ENCODE results near the gene FBXL2.
"Not testable (repeated sequence)": the region's sequence is repeated elsewhere in the genome, so short reads cannot be mapped to it uniquely, and the experiment has no call there.

Gene FBXL2

GRCh38 chr3:33429306-33429705, 152.1 kb downstream of the FBXL2 start:
- DNase-seq (ENCODE audit: low read depth in 3 of 3): not testable (repeated sequence)

- no peak for DNase-seq (ENCODE audit: low read depth in 3 of 3)
Measured at GRCh38 chr3:33430061-33430460, 152.8 kb downstream of the FBXL2 start.

- no peak for DNase-seq (ENCODE audit: low read depth in 3 of 3)
Measured at GRCh38 chr3:33430571-33430970, 153.3 kb downstream of the FBXL2 start.

- DNase-seq (ENCODE audit: low read depth in 3 of 3): no peak
Measured at GRCh38 chr3:33433843-33434242, 156.6 kb downstream of the FBXL2 start.

Measured in stimulated activated CD4-positive, alpha-beta T cell treated with anti-CD3 and anti-CD28 coated beads, TNF-alpha, amount 100 ng/mL, for 4 hours (primary cell).